ENCODE measurements around the gene GALK2. TPM values are rescaled to one million over a fixed set of nuclear protein-coding genes. Genes with fewer than 3 reads are reported as not detected.

The GALK2 gene
- total and polyA plus RNA-seq, 2 of the 8 experiments (the other 6 are each of a cell fraction or from before 2014, with no cell fraction given), result 8.7 to 16.1 TPM

DNA sequence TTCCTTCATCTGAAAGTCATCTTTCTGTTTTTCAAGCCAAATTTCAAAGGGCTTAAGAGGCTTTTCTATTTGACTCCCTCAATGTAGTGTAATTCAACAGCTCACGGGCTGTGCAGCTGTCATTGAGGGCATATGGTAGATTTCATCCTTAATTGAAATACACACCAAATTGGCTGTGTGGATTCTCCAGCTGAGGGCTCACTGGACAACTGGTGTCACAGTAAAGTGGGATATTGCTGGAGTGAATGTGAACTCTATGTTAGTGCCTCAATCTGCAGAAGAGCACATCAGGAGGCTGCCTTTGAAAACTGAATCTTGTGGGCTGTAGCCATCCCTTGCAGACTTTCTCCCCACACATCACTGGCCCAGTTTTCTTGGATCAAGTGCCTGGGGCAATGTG lies 120.1 kb downstream of the GALK2 start (continued):
- TF ChIP-seq CBX5 (IDR thresholded peaks at IDR 0.05; ENCODE audit: low read depth, low read length) (no peak), RBBP5 (IDR thresholded peaks at IDR 0.05; ENCODE audit: borderline replicate concordance, low read depth, low read length) (no peak), JUND (IDR thresholded peaks at IDR 0.05; ENCODE audit: low read length) (no peak), BRCA1 (IDR thresholded peaks at IDR 0.05; ENCODE audit: low read depth, low read length) (no peak), TBP (IDR thresholded peaks at IDR 0.05; ENCODE audit: low read depth, low read length) (no peak), PHF8 (conservative IDR thresholded peaks at IDR 0.05; ENCODE audit: low read depth, low read length) (no peak)

Data from H1 (cell line).